Endodermal cell (in vitro differentiated cells): ENCODE results near the gene PDGFRB. TPM values are rescaled to one million over a fixed set of nuclear protein-coding genes. Genes with fewer than 3 reads are reported as not detected.

Source experiments
- DNase-seq: peaks from one replicate; pipeline ENCODE4 v3.0.0-alpha.2; 2017
- H3K27ac ChIP-seq: 2 replicates; pipeline ENCODE4 v1.5.1; 2013; ENCODE audit warnings: mild to moderate bottlenecking, low read depth, low read length, moderate library complexity
- H3K27me3 ChIP-seq: 2 replicates; pipeline ENCODE4 v1.6.1; 2013; ENCODE audit warnings: mild to moderate bottlenecking, low read length, moderate library complexity; ENCODE audit not compliant: insufficient read depth, control insufficient read depth, poor library complexity, severe bottlenecking
- H3K36me3 ChIP-seq: 2 replicates; pipeline ENCODE4 v1.7.0; 2013; ENCODE audit warnings: mild to moderate bottlenecking, low read length, moderate library complexity; ENCODE audit not compliant: control insufficient read depth, insufficient read depth
- H3K4me1 ChIP-seq: one replicate; pipeline ENCODE4 v1.7.0; 2013; ENCODE audit warnings: low read length; ENCODE audit not compliant: control insufficient read depth, insufficient read depth
- H3K4me3 ChIP-seq: 2 replicates; pipeline ENCODE4 v1.5.1; 2013; ENCODE audit warnings: mild to moderate bottlenecking, low read length, moderate library complexity
- H3K9ac ChIP-seq: 2 replicates; pipeline ENCODE4 v1.6.1; 2013; ENCODE audit warnings: mild to moderate bottlenecking, low read length, moderate library complexity; ENCODE audit not compliant: poor library complexity, severe bottlenecking; ENCODE audit errors: extremely low read depth
- H3K9me3 ChIP-seq: 2 replicates; pipeline ENCODE4 v1.6.1; 2013; ENCODE audit warnings: mild to moderate bottlenecking, low read length, moderate library complexity; ENCODE audit not compliant: control insufficient read depth
- H3K27ac Mint-ChIP-seq: 2 replicates; pipeline ENCODE4 v1.8.0; 2020; ENCODE audit warnings: mixed read lengths
- H3K27me3 Mint-ChIP-seq: 2 replicates; pipeline ENCODE4 v1.8.0; 2021; ENCODE audit warnings: mild to moderate bottlenecking, mixed read lengths; ENCODE audit not compliant: insufficient read depth
- H3K36me3 Mint-ChIP-seq: 2 replicates; pipeline ENCODE4 v1.8.0; 2020; ENCODE audit warnings: low read depth, mixed read lengths
- H3K4me1 Mint-ChIP-seq: 2 replicates; pipeline ENCODE4 v1.8.0; 2020; ENCODE audit warnings: mixed read lengths
- H3K4me3 Mint-ChIP-seq: 2 replicates; pipeline ENCODE4 v1.8.0; 2020; ENCODE audit warnings: mild to moderate bottlenecking, moderate library complexity, mixed read lengths
- H3K9me3 Mint-ChIP-seq: 2 replicates; pipeline ENCODE4 v1.8.0; 2020; ENCODE audit warnings: mild to moderate bottlenecking, mixed read lengths
- WGBS, 2 experiments: methylation state at CpG; one replicate each; pipeline versions ENCODE4 v1.1.5 to v1.1.7; 2013; ENCODE audit warnings: missing lambda C conversion rate in 2 of 2, mixed read lengths in 1 of 2; ENCODE audit not compliant: insufficient coverage in 1 of 2, insufficient read length in 1 of 2; 5-methylcytosine and 5-hydroxymethylcytosine counted together
- total RNA-seq, 2 donors: library from RNA; stranded (reverse); fragmentation: NEBNext Ultra II Directional in 1 of 2; extraction: Animal tissue kit (Norgen Biotek cat#: 25700) in 1 of 2; gene quantifications; 2 replicates in 1 of 2; 3 replicates in 1 of 2; pipeline ENCODE4 v1.2.1, GENCODE V29; 2021
- TF ChIP-seq, protein P1 (sequence below): fragments of 200-600 bp; sonication (generic); conservative IDR thresholded peaks from 2 replicates; pipeline ENCODE4 v1.5.0; 2021; ENCODE audit warnings: antibody characterized with exemption, mild to moderate bottlenecking

PDGFRB gene
- total RNA-seq, 2 donors from 2014 or later, result 4.1 to 6.5 TPM

DNA sequence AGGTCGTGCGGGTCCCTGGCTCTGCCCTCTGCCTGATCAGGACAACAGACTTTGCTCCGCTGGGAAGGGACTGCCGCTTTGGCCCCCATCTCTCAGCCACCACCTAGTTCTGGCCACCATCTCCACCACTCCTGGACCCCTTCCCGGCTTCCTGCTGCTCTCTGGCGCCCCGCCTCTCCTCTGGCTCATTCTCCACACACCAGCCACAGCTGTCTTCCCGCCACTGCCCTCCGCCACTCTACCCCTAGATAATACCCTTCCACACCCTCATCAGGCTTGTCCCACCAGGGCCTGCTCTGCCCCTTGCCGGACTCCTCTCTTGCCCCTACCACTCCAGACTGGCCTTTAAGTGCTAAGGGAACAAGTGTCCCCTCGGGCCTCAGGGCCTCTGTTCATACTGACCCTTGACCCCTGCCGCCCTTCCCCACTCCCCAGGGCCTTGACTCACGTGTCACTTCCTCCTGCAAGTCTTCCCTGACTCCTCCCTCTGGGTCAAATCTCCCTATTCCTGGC, 8.0 kb upstream of the PDGFRB start:
- H3K27me3 ChIP-seq, result peaks cover 44% of the 10 kb centered on the region
- DNase-seq, result peak; percentile 84
- H3K27ac Mint-ChIP-seq, result no peak overlapping the region
- peaks cover 22% of the 10 kb centered on the region for H3K4me1 Mint-ChIP-seq
- H3K27ac ChIP-seq, result no peak overlapping the region
- no peaks in the 10 kb centered on the region for H3K9me3 Mint-ChIP-seq
- H3K36me3 ChIP-seq, result no peaks in the 10 kb centered on the region
- H3K36me3 Mint-ChIP-seq, result no peaks in the 10 kb centered on the region
- no peaks in the 10 kb centered on the region for H3K4me1 ChIP-seq
- H3K9me3 ChIP-seq, result no peaks in the 10 kb centered on the region
- WGBS, 2 experiments, result 77 to 79% methylated on average over 7 to 13 of the region's 13 CpGs
- no peak overlapping the region for H3K4me3 ChIP-seq
- no peak overlapping the region for H3K4me3 Mint-ChIP-seq
- peaks cover 55% of the 10 kb centered on the region for H3K27me3 Mint-ChIP-seq
- no peak overlapping the region for H3K9ac ChIP-seq
- TF ChIP-seq, protein P1, sequence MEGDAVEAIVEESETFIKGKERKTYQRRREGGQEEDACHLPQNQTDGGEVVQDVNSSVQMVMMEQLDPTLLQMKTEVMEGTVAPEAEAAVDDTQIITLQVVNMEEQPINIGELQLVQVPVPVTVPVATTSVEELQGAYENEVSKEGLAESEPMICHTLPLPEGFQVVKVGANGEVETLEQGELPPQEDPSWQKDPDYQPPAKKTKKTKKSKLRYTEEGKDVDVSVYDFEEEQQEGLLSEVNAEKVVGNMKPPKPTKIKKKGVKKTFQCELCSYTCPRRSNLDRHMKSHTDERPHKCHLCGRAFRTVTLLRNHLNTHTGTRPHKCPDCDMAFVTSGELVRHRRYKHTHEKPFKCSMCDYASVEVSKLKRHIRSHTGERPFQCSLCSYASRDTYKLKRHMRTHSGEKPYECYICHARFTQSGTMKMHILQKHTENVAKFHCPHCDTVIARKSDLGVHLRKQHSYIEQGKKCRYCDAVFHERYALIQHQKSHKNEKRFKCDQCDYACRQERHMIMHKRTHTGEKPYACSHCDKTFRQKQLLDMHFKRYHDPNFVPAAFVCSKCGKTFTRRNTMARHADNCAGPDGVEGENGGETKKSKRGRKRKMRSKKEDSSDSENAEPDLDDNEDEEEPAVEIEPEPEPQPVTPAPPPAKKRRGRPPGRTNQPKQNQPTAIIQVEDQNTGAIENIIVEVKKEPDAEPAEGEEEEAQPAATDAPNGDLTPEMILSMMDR, result peak; percentile 55

DNA sequence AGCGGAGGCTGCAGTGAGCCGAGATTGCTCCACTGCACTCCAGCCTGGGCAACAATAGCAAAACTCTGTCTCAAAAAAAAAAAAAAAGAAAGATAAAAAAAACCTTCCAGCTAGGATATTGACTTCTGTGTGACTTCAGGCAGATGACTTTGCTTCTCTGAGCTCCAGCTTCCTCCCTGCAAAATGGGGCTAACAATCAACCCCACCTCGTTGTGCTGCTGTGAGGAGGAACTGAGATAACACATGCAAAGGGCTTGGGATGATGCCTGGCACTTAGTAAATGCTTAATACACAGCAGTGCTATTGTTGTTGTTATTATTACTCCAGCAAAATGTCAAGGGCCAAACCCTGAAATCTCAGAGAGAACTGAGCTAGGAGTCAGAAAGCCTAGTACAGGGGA, 7.4 kb upstream of the PDGFRB start:
- Mint-ChIP-seq H3K4me3 (no peak overlapping the region), H3K27me3 (peaks cover 49% of the 10 kb centered on the region), H3K4me1 (peaks cover 22% of the 10 kb centered on the region), H3K36me3 (no peaks in the 10 kb centered on the region), H3K27ac (no peak overlapping the region), H3K9me3 (no peaks in the 10 kb centered on the region)
- no peak overlapping the region for H3K9ac ChIP-seq
- H3K4me3 ChIP-seq, result no peak overlapping the region
- DNase-seq, result no peak
- 85 to 88% methylated on average over 3 of the region's 3 CpGs for WGBS, 2 experiments
- H3K4me1 ChIP-seq, result no peaks in the 10 kb centered on the region
- H3K9me3 ChIP-seq, result no peaks in the 10 kb centered on the region
- TF ChIP-seq, protein P1, result no peak
- no peaks in the 10 kb centered on the region for H3K36me3 ChIP-seq
- H3K27ac ChIP-seq, result no peak overlapping the region
- H3K27me3 ChIP-seq, result peaks cover 38% of the 10 kb centered on the region

GRCh38 chr5:150162142-150162513, 6.5 kb upstream of the PDGFRB start:
- no peaks in the 10 kb centered on the region for H3K9me3 ChIP-seq
- peaks cover 47% of the 10 kb centered on the region for H3K27me3 Mint-ChIP-seq
- no peak overlapping the region for H3K27ac Mint-ChIP-seq
- no peaks in the 10 kb centered on the region for H3K36me3 ChIP-seq
- no peak overlapping the region for H3K4me3 ChIP-seq
- H3K9me3 Mint-ChIP-seq, result no peaks in the 10 kb centered on the region
- TF ChIP-seq, protein P1, result no peak
- no peak overlapping the region for H3K27ac ChIP-seq
- 93% methylated on average over 3 of the region's 3 CpGs; no CpG with 5 or more reads in 1 of the 2 experiments for WGBS, 2 experiments
- H3K9ac ChIP-seq, result no peak overlapping the region
- peaks cover 17% of the 10 kb centered on the region for H3K4me1 Mint-ChIP-seq
- H3K4me3 Mint-ChIP-seq, result no peak overlapping the region
- no peaks in the 10 kb centered on the region for H3K4me1 ChIP-seq
- DNase-seq, result no peak
- peaks cover 29% of the 10 kb centered on the region for H3K27me3 ChIP-seq
- H3K36me3 Mint-ChIP-seq, result no peaks in the 10 kb centered on the region
